Measurements from ENCODE around the gene VWF.

Gene VWF

GRCh38 chr12:6115389-6115788 is 9.1 kb downstream of the VWF start:
- Histone ChIP-seq H3K9me3 (replicated peaks; ENCODE audit: insufficient read depth, low read length) (no peaks in the 10 kb centered on the region), H3K27me3 (replicated peaks; ENCODE audit: insufficient read depth, low read length) (peaks cover 3% of the 10 kb centered on the region; the same call in 1 of the 2 replicates), H3K4me2 (ENCODE audit: low read depth, low read length) (no peak overlapping the region), H3K36me3 (replicated peaks; ENCODE audit: insufficient read depth, low read length) (no peaks in the 10 kb centered on the region), H3K4me3 (ENCODE audit: low read length) (no peak overlapping the region), H3F3A (ENCODE audit: insufficient read depth, low read length) (no peaks in the 10 kb centered on the region), H4K20me1 (ENCODE audit: insufficient read depth, low read length) (no peaks in the 10 kb centered on the region), H3K9ac (ENCODE audit: low read length) (no peak overlapping the region), H3K79me2 (ENCODE audit: low read length) (no peaks in the 10 kb centered on the region), H3K4me1 (ENCODE audit: low read length) (no peaks in the 10 kb centered on the region), H2AFZ (ENCODE audit: low read length) (no peak overlapping the region), H3K9me2 (replicated peaks; ENCODE audit: insufficient read depth, low read length) (no peaks in the 10 kb centered on the region), H3K27ac (ENCODE audit: low read length) (no peak overlapping the region)
- DNase-seq: no peak
- TF ChIP-seq EZH2 (optimal IDR thresholded peaks at IDR 0.05; ENCODE audit: low read depth, low read length) (no peak), CTCF (IDR thresholded peaks at IDR 0.05; ENCODE audit: low read length) (no peak), EZH2phosphoT487 (IDR thresholded peaks at IDR 0.05; ENCODE audit: low read length) (no peak)

- H4K20me1 ChIP-seq (ENCODE audit: insufficient read depth, low read length): no peaks in the 10 kb centered on the region
- H3K4me2 ChIP-seq (ENCODE audit: low read depth, low read length): no peak overlapping the region
- H3K27me3 ChIP-seq (replicated peaks; ENCODE audit: insufficient read depth, low read length): peaks cover 4% of the 10 kb centered on the region; the same call in 1 of the 2 replicates
- no peaks in the 10 kb centered on the region for H3K9me2 ChIP-seq (replicated peaks; ENCODE audit: insufficient read depth, low read length)
- no peak overlapping the region for H2AFZ ChIP-seq (ENCODE audit: low read length)
- no peaks in the 10 kb centered on the region for H3K4me1 ChIP-seq (ENCODE audit: low read length)
- TF ChIP-seq EZH2phosphoT487 (IDR thresholded peaks at IDR 0.05; ENCODE audit: low read length) (no peak), CTCF (IDR thresholded peaks at IDR 0.05; ENCODE audit: low read length) (no peak), EZH2 (optimal IDR thresholded peaks at IDR 0.05; ENCODE audit: low read depth, low read length) (no peak)
- H3K9me3 ChIP-seq (replicated peaks; ENCODE audit: insufficient read depth, low read length): no peaks in the 10 kb centered on the region
- no peak overlapping the region for H3K4me3 ChIP-seq (ENCODE audit: low read length)
- H3F3A ChIP-seq (ENCODE audit: insufficient read depth, low read length): no peaks in the 10 kb centered on the region
- no peaks in the 10 kb centered on the region for H3K79me2 ChIP-seq (ENCODE audit: low read length)
- H3K9ac ChIP-seq (ENCODE audit: low read length): no peak overlapping the region
- DNase-seq: no peak
- H3K27ac ChIP-seq (ENCODE audit: low read length): no peak overlapping the region
- no peaks in the 10 kb centered on the region for H3K36me3 ChIP-seq (replicated peaks; ENCODE audit: insufficient read depth, low read length)
Observed at GRCh38 chr12:6114476-6114870, 10.0 kb downstream of the VWF start.

GRCh38 chr12:6113691-6114475 is 10.6 kb downstream of the VWF start:
- Histone ChIP-seq H4K20me1 (ENCODE audit: insufficient read depth, low read length) (no peaks in the 10 kb centered on the region), H3K79me2 (ENCODE audit: low read length) (no peaks in the 10 kb centered on the region), H3K9ac (ENCODE audit: low read length) (no peak overlapping the region), H3F3A (ENCODE audit: insufficient read depth, low read length) (no peaks in the 10 kb centered on the region), H2AFZ (ENCODE audit: low read length) (no peak overlapping the region), H3K9me3 (replicated peaks; ENCODE audit: insufficient read depth, low read length) (no peaks in the 10 kb centered on the region), H3K4me2 (ENCODE audit: low read depth, low read length) (no peak overlapping the region), H3K36me3 (replicated peaks; ENCODE audit: insufficient read depth, low read length) (no peaks in the 10 kb centered on the region), H3K27ac (ENCODE audit: low read length) (no peak overlapping the region), H3K4me3 (ENCODE audit: low read length) (no peak overlapping the region), H3K9me2 (replicated peaks; ENCODE audit: insufficient read depth, low read length) (no peaks in the 10 kb centered on the region), H3K4me1 (ENCODE audit: low read length) (no peaks in the 10 kb centered on the region), H3K27me3 (replicated peaks; ENCODE audit: insufficient read depth, low read length) (peaks cover 4% of the 10 kb centered on the region; the same call in 1 of the 2 replicates)
- no peak for TF ChIP-seq EZH2 (optimal IDR thresholded peaks at IDR 0.05; ENCODE audit: low read depth, low read length)
- no peak for TF ChIP-seq CTCF (IDR thresholded peaks at IDR 0.05; ENCODE audit: low read length)
- no peak for TF ChIP-seq EZH2phosphoT487 (IDR thresholded peaks at IDR 0.05; ENCODE audit: low read length)
- DNase-seq: no peak

Measured in MM.1S (cell line).